A673 (cell line): ENCODE data around the gene KCNF1. TPM values are rescaled to one million over a fixed set of nuclear protein-coding genes. Genes with fewer than 3 reads are reported as not detected.

Source experiments
- BruUV-seq: library from RNA; stranded (reverse); fragments of 400-500 nt; replicated peaks from 2 replicates; lab custom pipeline; 2021; lab: Mats Ljungman, UMichigan
- CTCF ChIA-PET: fragments of 300-600 bp; sonication (Branson Sonifier 250); formaldehyde crosslinking; loops from one replicate; lab custom pipeline; 2022; ENCODE audit warnings: antibody characterized with exemption; lab: Charles Lee
- POLR2A ChIA-PET: fragments of 300-600 bp; sonication (Branson Sonifier 250); formaldehyde crosslinking; loops from one replicate; lab custom pipeline; 2022; ENCODE audit warnings: antibody characterized with exemption; ENCODE audit not compliant: low non-redundant PET; lab: Charles Lee
- DNase-seq: peaks from one replicate; pipeline ENCODE4 v3.0.0-alpha.2; 2015; ENCODE audit warnings: low spot score
- H3K27ac ChIP-seq: fragments of 200-600 bp; sonication (generic); 2 replicates; pipeline ENCODE4 v1.5.1; 2016; ENCODE audit warnings: mixed run types, low read depth, mild to moderate bottlenecking, mixed read lengths, antibody characterized with exemption, low read length; ENCODE audit not compliant: poor library complexity, severe bottlenecking
- H3K27me3 ChIP-seq: fragments of 200-600 bp; sonication (generic); replicated peaks from 2 replicates; pipeline ENCODE4 v1.6.1; 2017; ENCODE audit warnings: mixed run types, low read depth, mild to moderate bottlenecking, mixed read lengths, antibody characterized with exemption, low read length; ENCODE audit not compliant: insufficient read depth, poor library complexity
- H3K36me3 ChIP-seq: fragments of 200-600 bp; sonication (generic); 2 replicates; pipeline ENCODE4 v1.6.1; 2016; ENCODE audit warnings: mixed run types, mild to moderate bottlenecking, mixed read lengths, antibody characterized with exemption, low read length; ENCODE audit not compliant: insufficient read depth, poor library complexity, severe bottlenecking
- H3K4me1 ChIP-seq: fragments of 200-600 bp; sonication (generic); 2 replicates; pipeline ENCODE4 v1.6.1; 2017; ENCODE audit warnings: mixed run types, mild to moderate bottlenecking, mixed read lengths, antibody characterized with exemption, low read length; ENCODE audit not compliant: insufficient read depth, poor library complexity, severe bottlenecking
- H3K4me3 ChIP-seq: fragments of 200-600 bp; sonication (generic); 2 replicates; pipeline ENCODE4 v1.5.1; 2016; ENCODE audit warnings: low read depth, mixed run types, mild to moderate bottlenecking, mixed read lengths, low read length; ENCODE audit not compliant: poor library complexity, severe bottlenecking
- H3K9me3 ChIP-seq: fragments of 200-600 bp; sonication (generic); 2 replicates; pipeline ENCODE4 v1.6.1; 2016; ENCODE audit warnings: mixed run types, low read depth, mild to moderate bottlenecking, mixed read lengths, antibody characterized with exemption, low read length; ENCODE audit not compliant: poor library complexity, severe bottlenecking
- CTCF ChIP-seq: fragments of 300-800, 200-600 bp; sonication (generic); conservative IDR thresholded peaks from 2 replicates; pipeline ENCODE4 v1.5.1; 2017; ENCODE audit warnings: low read depth, mild to moderate bottlenecking, antibody characterized with exemption, low read length, moderate library complexity, mixed read lengths
- EZH2 ChIP-seq: fragments of 200-600 bp; sonication (generic); IDR thresholded peaks from 2 replicates; pipeline ENCODE4 v1.6.1; 2017; ENCODE audit warnings: borderline replicate concordance, low read depth, mild to moderate bottlenecking, mixed read lengths, antibody characterized with exemption, low read length; ENCODE audit not compliant: poor library complexity, severe bottlenecking
- intact Hi-C: fragments of 100-400 bp; cut with micrococcal nuclease; formaldehyde crosslinking; loops from one replicate; pipeline ENCODE4 v1.10.0; 2022; ENCODE audit not compliant: unreplicated experiment
- total RNA-seq: library from RNA; stranded (reverse); gene quantifications from 2 replicates; pipeline ENCODE4 v1.2.3, GENCODE V29; 2021

KCNF1 gene
- total RNA-seq, 1 experiment from 2014 or later, result 0.32 TPM

DNA sequence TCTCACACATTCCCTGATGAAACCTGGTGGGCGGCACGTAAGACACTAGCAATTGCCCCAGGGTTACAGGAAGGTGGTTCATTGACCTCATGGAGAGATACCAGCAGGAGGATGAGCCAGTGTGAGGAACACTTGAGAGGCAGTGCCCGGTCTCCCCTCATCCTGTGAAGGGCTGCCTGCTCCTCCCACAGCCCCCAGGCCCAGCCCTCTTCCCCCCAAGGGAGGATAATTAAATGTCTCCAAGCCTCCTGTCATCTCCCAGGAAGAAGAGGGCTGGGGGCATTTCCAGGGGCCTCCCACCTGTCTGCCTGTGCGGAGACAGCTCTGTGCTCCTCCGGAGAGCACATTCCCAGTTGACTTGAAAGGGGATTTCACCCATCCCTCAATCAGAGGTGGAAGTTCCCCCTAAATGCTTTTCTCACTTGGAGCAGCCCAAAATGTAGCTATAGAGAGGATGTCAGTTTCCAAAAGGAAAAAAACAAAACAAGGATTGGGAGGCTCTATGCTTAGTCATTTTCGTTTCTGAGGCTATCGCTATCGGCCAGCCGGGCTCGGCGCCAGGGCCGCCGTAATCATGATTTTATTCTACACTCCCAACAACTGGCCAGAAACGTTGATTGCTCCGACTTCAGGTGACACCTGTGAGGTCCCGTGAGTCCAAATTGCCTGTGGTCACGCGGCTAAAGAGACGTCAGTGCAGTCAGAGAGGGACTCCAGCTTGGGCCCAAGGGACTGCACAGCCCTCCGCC lies 7.1 kb downstream of the KCNF1 start:
- intact Hi-C loops, result loop anchor here (10.0 kb wide), 1 partner anchor 206 kb away; no protein-coding TSS in a partner anchor
- Histone ChIP-seq H3K36me3 (no peaks in the 10 kb centered on the region), H3K27ac (no peak overlapping the region), H3K4me3 (no peak overlapping the region), H3K9me3 (no peaks in the 10 kb centered on the region), H3K27me3 (no peaks in the 10 kb centered on the region), H3K4me1 (no peaks in the 10 kb centered on the region)
- ChIA-PET POLR2A (no interaction called here), CTCF (no interaction called here)
- no TSS peak for BruUV-seq
- DNase-seq, result no peak
- TF ChIP-seq EZH2, result no peak
- TF ChIP-seq CTCF, result no peak

DNA sequence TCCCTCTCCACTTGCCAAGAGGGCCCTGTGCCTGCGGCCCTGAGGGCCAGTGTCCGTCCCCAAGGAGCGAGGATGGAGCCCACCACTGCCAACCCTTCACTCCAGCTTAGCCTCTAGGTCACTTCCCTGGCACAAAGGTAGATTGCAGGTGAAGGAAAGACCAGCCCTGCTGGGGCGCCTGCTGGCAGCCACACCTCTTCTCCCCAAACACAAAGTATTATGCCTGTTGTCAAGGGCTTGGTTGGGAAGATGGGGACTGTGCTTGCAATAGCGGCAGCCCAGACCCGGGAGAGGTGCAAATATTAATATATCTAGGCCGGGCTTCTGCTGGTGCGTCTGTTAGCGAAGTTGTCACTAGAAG lies 7.7 kb downstream of the KCNF1 start:
- no peak overlapping the region for H3K27ac ChIP-seq
- H3K9me3 ChIP-seq, result no peaks in the 10 kb centered on the region
- ChIA-PET POLR2A (no interaction called here), CTCF (no interaction called here)
- BruUV-seq, result no TSS peak
- no peak for DNase-seq
- TF ChIP-seq EZH2, result no peak
- TF ChIP-seq CTCF, result no peak
- intact Hi-C loops, result loop anchor here (10.0 kb wide), 1 partner anchor 205 kb away; no protein-coding TSS in a partner anchor
- no peaks in the 10 kb centered on the region for H3K4me1 ChIP-seq
- no peaks in the 10 kb centered on the region for H3K27me3 ChIP-seq
- H3K4me3 ChIP-seq, result no peak overlapping the region
- no peaks in the 10 kb centered on the region for H3K36me3 ChIP-seq

DNA sequence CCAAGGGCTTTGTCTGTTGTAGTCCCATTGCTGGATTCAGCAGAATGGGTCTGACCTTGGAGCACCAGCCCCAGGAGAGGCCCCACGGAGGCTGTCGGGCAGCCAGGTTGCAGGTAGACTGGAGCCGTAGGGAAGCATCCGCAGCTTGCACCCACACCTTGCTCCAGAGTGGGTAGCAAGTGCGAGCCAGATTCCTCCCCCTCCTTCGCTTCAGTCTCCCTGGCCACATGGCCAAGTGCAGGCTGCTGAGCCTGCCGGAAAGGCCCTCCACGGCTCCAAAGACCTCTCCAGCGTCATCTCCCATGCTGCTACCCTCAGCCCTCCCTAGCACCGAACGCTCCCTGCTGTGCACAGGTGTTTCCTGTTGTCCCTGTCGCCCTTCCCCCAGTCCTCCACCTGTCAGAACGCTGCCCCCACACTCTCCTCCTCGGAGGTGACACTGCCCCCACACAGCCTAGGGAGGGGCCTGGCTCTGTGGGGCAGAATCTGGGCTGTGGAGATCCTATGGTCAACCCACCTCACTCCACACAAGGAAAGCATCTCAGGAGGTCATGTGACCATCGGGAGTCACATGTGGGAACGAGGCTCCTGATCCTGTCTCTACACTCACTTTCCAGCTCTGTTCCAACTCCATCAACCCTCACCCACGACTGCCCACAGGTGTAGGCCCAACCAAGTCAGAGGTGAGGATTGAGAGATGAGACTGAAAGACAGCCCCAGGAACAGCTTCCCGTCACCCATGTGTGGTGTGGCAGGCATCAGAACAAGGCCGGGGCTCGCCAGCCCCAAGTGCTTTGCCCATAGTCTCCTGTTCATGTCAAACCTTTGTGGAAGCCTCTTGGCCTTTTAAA lies 8.3 kb downstream of the KCNF1 start:
- no TSS peak for BruUV-seq
- H3K27ac ChIP-seq, result no peak overlapping the region
- no peaks in the 10 kb centered on the region for H3K9me3 ChIP-seq
- no peak for DNase-seq
- TF ChIP-seq EZH2, result no peak
- TF ChIP-seq CTCF, result no peak
- intact Hi-C loops, result loop anchor here (10.0 kb wide), 1 partner anchor 205 kb away; no protein-coding TSS in a partner anchor
- ChIA-PET CTCF (no interaction called here), POLR2A (no interaction called here)
- no peaks in the 10 kb centered on the region for H3K4me1 ChIP-seq
- no peaks in the 10 kb centered on the region for H3K27me3 ChIP-seq
- no peaks in the 10 kb centered on the region for H3K36me3 ChIP-seq
- no peak overlapping the region for H3K4me3 ChIP-seq
